OCI-LY3 (cell line): ENCODE data around the gene CADM2.

Experiments used
- H2AFZ ChIP-seq: fragments of 200-600, 300-600 bp; shearing (Covaris generic); 2 replicates; pipeline ENCODE4 v1.6.0; 2014; ENCODE audit warnings: antibody characterized with exemption, low read depth, low read length
- H3K27ac ChIP-seq: fragments of 200-600, 300-600 bp; sonication (generic); 2 replicates; pipeline ENCODE4 v1.5.1; 2014; ENCODE audit warnings: mild to moderate bottlenecking, low read length, moderate library complexity, mixed read lengths
- H3K27me3 ChIP-seq: fragments of 200-600, 300-600 bp; sonication (generic); 2 replicates; pipeline ENCODE4 v1.6.1; 2014; ENCODE audit warnings: low read depth, low read length, mixed read lengths
- H3K36me3 ChIP-seq: fragments of 200-600, 300-600 bp; sonication (generic); replicated peaks from 2 replicates; pipeline ENCODE3; 2014; ENCODE audit warnings: low read depth, low read length, mixed read lengths
- H3K4me1 ChIP-seq: fragments of 300-600, 200-600 bp; sonication (generic); 2 replicates; pipeline ENCODE4 v1.6.1; 2014; ENCODE audit warnings: low read length, mixed read lengths
- H3K4me2 ChIP-seq: fragments of 200-600, 300-600 bp; sonication (generic); 2 replicates; pipeline ENCODE4 v1.6.1; 2014; ENCODE audit warnings: low read length, mixed read lengths
- H3K4me3 ChIP-seq: fragments of 300-600, 200-600 bp; sonication (generic); 2 replicates; pipeline ENCODE4 v1.5.1; 2014; ENCODE audit warnings: antibody characterized with exemption, mild to moderate bottlenecking, low read length, moderate library complexity
- H3K79me2 ChIP-seq: fragments of 300-600, 200-600 bp; shearing (Covaris generic); 2 replicates; pipeline ENCODE4 v1.6.1; 2014; ENCODE audit warnings: mild to moderate bottlenecking, low read length, mixed read lengths
- H3K9ac ChIP-seq: fragments of 300-600, 200-600 bp; shearing (Covaris generic); 2 replicates; pipeline ENCODE4 v1.6.0; 2014; ENCODE audit warnings: mild to moderate bottlenecking, low read length, moderate library complexity
- H3K9me3 ChIP-seq: fragments of 200-600, 300-600 bp; shearing (Covaris generic); 2 replicates; pipeline ENCODE4 v1.6.1; 2014; ENCODE audit warnings: low read length, mixed read lengths; ENCODE audit not compliant: insufficient read depth
- H4K20me1 ChIP-seq: fragments of 200-600, 300-600 bp; sonication (generic); 2 replicates; pipeline ENCODE4 v1.6.1; 2016; ENCODE audit warnings: low read length, mixed read lengths; ENCODE audit not compliant: insufficient read depth
- EZH2phosphoT487 ChIP-seq: fragments of 200-600 bp; shearing (Covaris generic); IDR thresholded peaks from 2 replicates; pipeline ENCODE4 v1.6.1; 2018; ENCODE audit warnings: antibody characterized with exemption, mixed run types, low read depth
- TF ChIP-seq, protein P1 (sequence below): fragments of 200-600, 300-600 bp; sonication (generic); IDR thresholded peaks from 2 replicates; pipeline ENCODE4 v1.5.1; 2014; ENCODE audit warnings: antibody characterized with exemption, low read length, low read depth

CADM2 gene

GRCh38 chr3:85930718-85931117 lies 971.9 kb downstream of the CADM2 start:
- no peak overlapping the region for H3K4me2 ChIP-seq
- H3K79me2 ChIP-seq, result no peaks in the 10 kb centered on the region
- H3K9ac ChIP-seq, result no peak overlapping the region
- H4K20me1 ChIP-seq, result no peaks in the 10 kb centered on the region
- no peak for TF ChIP-seq EZH2phosphoT487
- TF ChIP-seq, protein P1, sequence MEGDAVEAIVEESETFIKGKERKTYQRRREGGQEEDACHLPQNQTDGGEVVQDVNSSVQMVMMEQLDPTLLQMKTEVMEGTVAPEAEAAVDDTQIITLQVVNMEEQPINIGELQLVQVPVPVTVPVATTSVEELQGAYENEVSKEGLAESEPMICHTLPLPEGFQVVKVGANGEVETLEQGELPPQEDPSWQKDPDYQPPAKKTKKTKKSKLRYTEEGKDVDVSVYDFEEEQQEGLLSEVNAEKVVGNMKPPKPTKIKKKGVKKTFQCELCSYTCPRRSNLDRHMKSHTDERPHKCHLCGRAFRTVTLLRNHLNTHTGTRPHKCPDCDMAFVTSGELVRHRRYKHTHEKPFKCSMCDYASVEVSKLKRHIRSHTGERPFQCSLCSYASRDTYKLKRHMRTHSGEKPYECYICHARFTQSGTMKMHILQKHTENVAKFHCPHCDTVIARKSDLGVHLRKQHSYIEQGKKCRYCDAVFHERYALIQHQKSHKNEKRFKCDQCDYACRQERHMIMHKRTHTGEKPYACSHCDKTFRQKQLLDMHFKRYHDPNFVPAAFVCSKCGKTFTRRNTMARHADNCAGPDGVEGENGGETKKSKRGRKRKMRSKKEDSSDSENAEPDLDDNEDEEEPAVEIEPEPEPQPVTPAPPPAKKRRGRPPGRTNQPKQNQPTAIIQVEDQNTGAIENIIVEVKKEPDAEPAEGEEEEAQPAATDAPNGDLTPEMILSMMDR, result no peak
- H3K27ac ChIP-seq, result no peak overlapping the region
- H3K4me3 ChIP-seq, result no peak overlapping the region
- H3K9me3 ChIP-seq, result no peaks in the 10 kb centered on the region
- no peak overlapping the region for H2AFZ ChIP-seq
- H3K4me1 ChIP-seq, result no peaks in the 10 kb centered on the region
- H3K27me3 ChIP-seq, result no peaks in the 10 kb centered on the region
- no peaks in the 10 kb centered on the region for H3K36me3 ChIP-seq

GRCh38 chr3:85933326-85933725 lies 974.5 kb downstream of the CADM2 start:
- Histone ChIP-seq H3K9me3 (no peaks in the 10 kb centered on the region), H3K27ac (no peak overlapping the region), H3K27me3 (no peaks in the 10 kb centered on the region), H3K4me3 (no peak overlapping the region), H3K9ac (no peak overlapping the region), H4K20me1 (no peaks in the 10 kb centered on the region), H3K4me1 (no peaks in the 10 kb centered on the region), H2AFZ (no peak overlapping the region), H3K79me2 (no peaks in the 10 kb centered on the region), H3K36me3 (no peaks in the 10 kb centered on the region), H3K4me2 (no peak overlapping the region)
- TF ChIP-seq EZH2phosphoT487, result no peak

DNA sequence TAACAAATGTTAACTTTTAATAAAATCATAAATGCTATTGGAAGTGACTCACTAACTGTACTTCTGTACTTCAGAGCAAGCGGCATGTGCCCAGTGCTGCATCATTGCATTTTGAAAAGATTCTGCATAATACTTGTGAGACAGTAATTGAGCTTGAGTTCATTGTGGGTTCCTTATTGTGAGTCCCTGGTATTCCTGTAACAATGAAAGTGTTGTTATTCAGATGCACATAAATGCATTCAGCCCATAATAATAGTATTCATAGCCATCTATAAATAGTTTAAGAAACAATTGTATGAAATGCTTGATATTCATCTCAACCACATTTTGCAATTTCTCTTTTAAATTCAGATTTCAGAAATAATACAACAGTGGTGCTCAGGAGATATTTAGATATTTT lies 976.4 kb downstream of the CADM2 start:
- Histone ChIP-seq H4K20me1 (no peaks in the 10 kb centered on the region), H3K9ac (no peak overlapping the region), H3K4me2 (no peak overlapping the region), H3K9me3 (no peaks in the 10 kb centered on the region), H3K4me1 (no peaks in the 10 kb centered on the region), H3K27me3 (no peaks in the 10 kb centered on the region), H3K4me3 (no peak overlapping the region), H3K79me2 (no peaks in the 10 kb centered on the region), H3K27ac (no peak overlapping the region), H2AFZ (no peak overlapping the region), H3K36me3 (no peaks in the 10 kb centered on the region)
- no peak for TF ChIP-seq EZH2phosphoT487
- TF ChIP-seq, protein P1, result no peak

DNA sequence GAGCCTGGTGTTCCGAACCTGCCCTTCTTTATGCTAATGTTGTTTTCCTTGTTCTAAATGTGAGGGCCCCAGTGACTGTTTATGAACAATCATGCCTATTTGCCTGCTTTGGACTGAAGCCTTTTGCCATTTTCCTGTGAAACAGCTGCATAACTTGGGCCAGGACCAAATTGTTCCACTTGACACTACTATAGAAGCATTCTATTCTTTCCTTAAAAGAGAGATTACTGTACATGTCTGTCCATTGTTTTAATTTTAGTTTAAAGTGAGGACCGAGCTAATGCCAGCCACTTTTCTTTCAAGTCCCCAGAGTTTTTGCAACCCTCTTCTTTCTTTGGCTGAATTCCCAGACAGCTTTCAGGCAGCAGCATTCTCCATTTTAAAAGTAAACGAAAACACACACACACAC lies 980.3 kb downstream of the CADM2 start:
- no peaks in the 10 kb centered on the region for H3K4me1 ChIP-seq
- H3K27me3 ChIP-seq, result no peaks in the 10 kb centered on the region
- no peak overlapping the region for H3K4me2 ChIP-seq
- no peak overlapping the region for H3K27ac ChIP-seq
- H3K4me3 ChIP-seq, result no peak overlapping the region
- H3K9ac ChIP-seq, result no peak overlapping the region
- TF ChIP-seq, protein P1, result no peak
- TF ChIP-seq EZH2phosphoT487, result no peak
- no peak overlapping the region for H2AFZ ChIP-seq
- no peaks in the 10 kb centered on the region for H3K9me3 ChIP-seq
- H3K36me3 ChIP-seq, result no peaks in the 10 kb centered on the region
- no peaks in the 10 kb centered on the region for H4K20me1 ChIP-seq
- no peaks in the 10 kb centered on the region for H3K79me2 ChIP-seq

- TF ChIP-seq, protein P1, result no peak
- no peak for TF ChIP-seq EZH2phosphoT487
- no peaks in the 10 kb centered on the region for H3K27me3 ChIP-seq
- no peak overlapping the region for H2AFZ ChIP-seq
- H3K27ac ChIP-seq, result no peak overlapping the region
- H3K4me3 ChIP-seq, result no peak overlapping the region
- H3K9ac ChIP-seq, result no peak overlapping the region
- H3K36me3 ChIP-seq, result no peaks in the 10 kb centered on the region
- H3K4me2 ChIP-seq, result no peak overlapping the region
- H3K79me2 ChIP-seq, result no peaks in the 10 kb centered on the region
- no peaks in the 10 kb centered on the region for H3K9me3 ChIP-seq
- H4K20me1 ChIP-seq, result no peaks in the 10 kb centered on the region
- no peaks in the 10 kb centered on the region for H3K4me1 ChIP-seq
Observed at GRCh38 chr3:85950435-85950834, 991.6 kb downstream of the CADM2 start.
